ENCODE measurements around the gene TSPAN18. TPM values are rescaled to one million over a fixed set of nuclear protein-coding genes. Genes with fewer than 3 reads are reported as not detected.

Gene TSPAN18
- total RNA-seq, 4 donors from 2014 or later: 31.1 to 74.6 (median 34.7) TPM

DNA sequence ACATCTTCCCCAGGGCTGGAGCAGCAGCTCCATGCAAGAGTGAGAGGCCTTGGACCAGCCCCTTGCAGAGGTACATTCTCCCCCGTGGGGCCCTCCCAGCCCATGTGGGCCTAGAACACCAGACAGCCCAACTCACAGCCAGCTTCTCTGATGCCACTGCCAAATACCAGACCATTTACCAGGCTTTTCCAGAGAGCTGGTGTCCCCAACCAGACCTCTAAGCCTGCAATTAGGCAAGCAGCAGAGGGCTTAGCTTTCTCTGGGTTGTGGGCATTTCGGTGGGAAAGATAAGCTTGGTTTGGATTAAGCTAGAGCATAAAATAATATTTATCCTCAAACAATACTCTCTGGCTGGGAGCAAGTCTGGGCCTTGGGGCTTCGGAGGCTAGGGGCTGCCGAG, 148.3 kb downstream of the TSPAN18 start:
- H3K27me3 ChIP-seq: no peaks in the 10 kb centered on the region
- TF ChIP-seq POLR2AphosphoS5 (IDR thresholded peaks at IDR 0.05): no peak
- no peak for TF ChIP-seq EP300 (IDR thresholded peaks at IDR 0.05)
- TF ChIP-seq POLR2A (IDR thresholded peaks at IDR 0.05): no peak
- TF ChIP-seq CTCF (IDR thresholded peaks at IDR 0.05): no peak
- 92% methylated on average over 4 of the region's 4 CpGs; no CpG with 5 or more reads in 1 of the 2 donors for WGBS, 2 donors (ENCODE audit: low coverage in 1 of 2)
- no peak overlapping the region for H3K4me3 ChIP-seq
- H3K27ac ChIP-seq: no peak overlapping the region
- no peak for ATAC-seq
- peaks cover 0 to 38% (median 5%) of the 10 kb centered on the region in 3 donors for H3K4me1 ChIP-seq
- H3K36me3 ChIP-seq: peaks cover 0 to 3% of the 10 kb centered on the region in 2 donors
- no peaks in the 10 kb centered on the region for H3K9me3 ChIP-seq

GRCh38 chr11:44876194-44876723, 149.5 kb downstream of the TSPAN18 start:
- TF ChIP-seq POLR2AphosphoS5 (IDR thresholded peaks at IDR 0.05) (no peak), CTCF (IDR thresholded peaks at IDR 0.05) (no peak), POLR2A (IDR thresholded peaks at IDR 0.05) (no peak), EP300 (IDR thresholded peaks at IDR 0.05) (no peak)
- Histone ChIP-seq H3K9me3 (no peaks in the 10 kb centered on the region), H3K36me3 (peaks cover 0 to 1% of the 10 kb centered on the region in 2 donors), H3K4me3 (no peak overlapping the region), H3K27me3 (no peaks in the 10 kb centered on the region), H3K27ac (no peak overlapping the region), H3K4me1 (peaks cover 0 to 29% (median 5%) of the 10 kb centered on the region in 3 donors)
- 75 to 100% methylated on average over 1 to 4 of the region's 5 CpGs for WGBS, 2 donors (ENCODE audit: low coverage in 1 of 2)
- ATAC-seq: no peak

GRCh38 chr11:44876906-44877305, 150.1 kb downstream of the TSPAN18 start:
- TF ChIP-seq CTCF (IDR thresholded peaks at IDR 0.05) (no peak), POLR2AphosphoS5 (IDR thresholded peaks at IDR 0.05) (no peak), POLR2A (IDR thresholded peaks at IDR 0.05) (no peak), EP300 (IDR thresholded peaks at IDR 0.05) (no peak)
- H3K9me3 ChIP-seq: no peaks in the 10 kb centered on the region
- WGBS, 2 donors (ENCODE audit: low coverage in 1 of 2): 45 to 57% methylated on average over 2 to 4 of the region's 12 CpGs
- no peak overlapping the region for H3K4me3 ChIP-seq
- ATAC-seq: no peak
- H3K27ac ChIP-seq: no peak overlapping the region
- no peaks in the 10 kb centered on the region for H3K27me3 ChIP-seq
- H3K36me3 ChIP-seq: no peaks in the 10 kb centered on the region
- peaks cover 0 to 29% (median 5%) of the 10 kb centered on the region in 3 donors for H3K4me1 ChIP-seq

GRCh38 chr11:44877571-44878497, 151.1 kb downstream of the TSPAN18 start:
- ATAC-seq: no peak
- H3K4me3 ChIP-seq: peak overlapping the region in 1 of 2 donors; percentile 23
- no peaks in the 10 kb centered on the region for H3K9me3 ChIP-seq
- H3K36me3 ChIP-seq: no peaks in the 10 kb centered on the region
- no peak for TF ChIP-seq POLR2AphosphoS5 (IDR thresholded peaks at IDR 0.05)
- TF ChIP-seq EP300 (IDR thresholded peaks at IDR 0.05): no peak
- no peak for TF ChIP-seq POLR2A (IDR thresholded peaks at IDR 0.05)
- no peak for TF ChIP-seq CTCF (IDR thresholded peaks at IDR 0.05)
- H3K4me1 ChIP-seq: peaks cover 0 to 33% (median 5%) of the 10 kb centered on the region in 3 donors
- peak overlapping the region in 1 of 4 donors; percentile 25 for H3K27ac ChIP-seq
- 60 to 66% methylated on average over 7 to 8 of the region's 26 CpGs for whole genome bisulfite sequencing, 2 donors (ENCODE audit: low coverage in 1 of 2)
- H3K27me3 ChIP-seq: no peaks in the 10 kb centered on the region

Data from gastroesophageal sphincter (tissue), 4 donors.